ENCODE data around the gene TMEM45B.

- TF ChIP-seq POLR2AphosphoS5 (IDR thresholded peaks at IDR 0.05; ENCODE audit: low read depth, low read length) (no peak), SIN3A (IDR thresholded peaks at IDR 0.05; ENCODE audit: borderline replicate concordance, insufficient read depth, low read length) (no peak), REST (IDR thresholded peaks at IDR 0.05; ENCODE audit: insufficient read depth in 1 of 2, low read depth in 2 of 2, low read length in 2 of 2) (no peak), TAF1 (IDR thresholded peaks at IDR 0.05; ENCODE audit: borderline replicate concordance, insufficient read depth, low read length) (no peak)
Measured at GRCh38 chr11:129817534-129818051, 1.9 kb downstream of the TMEM45B start.
